ENCODE data around the gene GLOD5.

DNA sequence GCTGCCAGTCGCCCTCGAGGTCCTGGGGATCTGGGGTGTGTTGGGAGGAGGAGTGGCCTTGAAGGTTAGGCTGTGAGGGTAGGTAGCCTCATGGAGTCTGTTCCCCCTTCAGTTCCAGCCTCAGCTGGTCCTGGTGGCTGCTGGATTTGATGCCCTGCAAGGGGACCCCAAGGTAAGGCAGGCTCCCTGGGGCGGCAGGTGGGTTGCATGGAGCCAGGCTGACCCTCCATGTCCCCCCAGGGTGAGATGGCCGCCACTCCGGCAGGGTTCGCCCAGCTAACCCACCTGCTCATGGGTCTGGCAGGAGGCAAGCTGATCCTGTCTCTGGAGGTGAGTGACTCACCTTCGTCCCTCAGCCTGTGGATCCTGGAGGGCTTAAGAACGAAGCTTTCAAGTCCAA is 53.2 kb downstream of the GLOD5 start:
- no peak for TF ChIP-seq EZH2 (IDR thresholded peaks at IDR 0.05; ENCODE audit: insufficient read depth, low read length)
- TF ChIP-seq, protein P1, sequence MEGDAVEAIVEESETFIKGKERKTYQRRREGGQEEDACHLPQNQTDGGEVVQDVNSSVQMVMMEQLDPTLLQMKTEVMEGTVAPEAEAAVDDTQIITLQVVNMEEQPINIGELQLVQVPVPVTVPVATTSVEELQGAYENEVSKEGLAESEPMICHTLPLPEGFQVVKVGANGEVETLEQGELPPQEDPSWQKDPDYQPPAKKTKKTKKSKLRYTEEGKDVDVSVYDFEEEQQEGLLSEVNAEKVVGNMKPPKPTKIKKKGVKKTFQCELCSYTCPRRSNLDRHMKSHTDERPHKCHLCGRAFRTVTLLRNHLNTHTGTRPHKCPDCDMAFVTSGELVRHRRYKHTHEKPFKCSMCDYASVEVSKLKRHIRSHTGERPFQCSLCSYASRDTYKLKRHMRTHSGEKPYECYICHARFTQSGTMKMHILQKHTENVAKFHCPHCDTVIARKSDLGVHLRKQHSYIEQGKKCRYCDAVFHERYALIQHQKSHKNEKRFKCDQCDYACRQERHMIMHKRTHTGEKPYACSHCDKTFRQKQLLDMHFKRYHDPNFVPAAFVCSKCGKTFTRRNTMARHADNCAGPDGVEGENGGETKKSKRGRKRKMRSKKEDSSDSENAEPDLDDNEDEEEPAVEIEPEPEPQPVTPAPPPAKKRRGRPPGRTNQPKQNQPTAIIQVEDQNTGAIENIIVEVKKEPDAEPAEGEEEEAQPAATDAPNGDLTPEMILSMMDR (IDR thresholded peaks at IDR 0.05; ENCODE audit: insufficient read depth, low read depth, low read length), result no peak
